Peyer's patch (tissue), 4 donors: ENCODE results near the gene MAPK6.

Experiments used
- POLR2A ChIP-seq, 2 donors: fragments of 450-650 bp; IDR thresholded peaks; one replicate each; pipeline ENCODE4 v1.5.1; 2017; ENCODE audit warnings: antibody characterized with exemption in 2 of 2, mild to moderate bottlenecking in 2 of 2, moderate library complexity in 2 of 2
- TF ChIP-seq, protein P1 (sequence below), 6 experiments: fragments of 450-650 bp in 4 of 6; fragments of 200-600 bp in 2 of 6; sonication (generic) in 1 of 6; IDR thresholded peaks; one replicate each; pipeline ENCODE4 v1.5.1; 2017 to 2019; ENCODE audit warnings: antibody characterized with exemption in 6 of 6, mild to moderate bottlenecking in 3 of 6, moderate library complexity in 1 of 6

DNA sequence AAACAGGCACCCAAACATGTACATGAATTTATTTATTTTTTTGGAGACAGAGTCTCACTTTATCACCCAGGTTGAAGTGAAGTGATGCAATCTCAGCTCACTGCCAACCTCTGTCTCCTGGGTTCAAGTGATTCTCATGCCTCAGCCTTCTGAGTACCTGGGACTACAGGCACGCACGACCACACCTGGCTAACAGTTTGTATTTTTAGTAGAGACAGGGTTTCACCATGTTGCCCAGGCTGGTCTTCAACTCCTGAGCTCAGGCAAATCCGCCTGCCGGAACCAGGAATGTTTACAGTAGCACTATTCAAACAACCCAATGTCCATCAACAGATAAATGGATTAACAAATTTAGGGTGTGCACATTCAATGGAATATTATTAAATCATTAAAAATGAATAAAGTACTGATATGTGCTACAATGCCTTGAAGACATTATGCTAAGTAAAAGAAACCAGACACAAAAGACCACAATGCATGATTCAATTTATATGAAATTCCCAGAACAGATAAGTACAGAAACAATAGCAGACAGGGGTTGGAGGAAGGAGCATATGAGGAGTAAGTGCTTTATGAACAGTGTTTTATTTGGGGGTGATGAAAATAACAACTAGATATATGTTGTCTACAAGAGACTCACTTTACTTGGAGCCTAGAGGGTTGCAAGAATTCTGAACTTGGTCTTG lies 48.7 kb upstream of the MAPK6 start:
- TF ChIP-seq, protein P1, sequence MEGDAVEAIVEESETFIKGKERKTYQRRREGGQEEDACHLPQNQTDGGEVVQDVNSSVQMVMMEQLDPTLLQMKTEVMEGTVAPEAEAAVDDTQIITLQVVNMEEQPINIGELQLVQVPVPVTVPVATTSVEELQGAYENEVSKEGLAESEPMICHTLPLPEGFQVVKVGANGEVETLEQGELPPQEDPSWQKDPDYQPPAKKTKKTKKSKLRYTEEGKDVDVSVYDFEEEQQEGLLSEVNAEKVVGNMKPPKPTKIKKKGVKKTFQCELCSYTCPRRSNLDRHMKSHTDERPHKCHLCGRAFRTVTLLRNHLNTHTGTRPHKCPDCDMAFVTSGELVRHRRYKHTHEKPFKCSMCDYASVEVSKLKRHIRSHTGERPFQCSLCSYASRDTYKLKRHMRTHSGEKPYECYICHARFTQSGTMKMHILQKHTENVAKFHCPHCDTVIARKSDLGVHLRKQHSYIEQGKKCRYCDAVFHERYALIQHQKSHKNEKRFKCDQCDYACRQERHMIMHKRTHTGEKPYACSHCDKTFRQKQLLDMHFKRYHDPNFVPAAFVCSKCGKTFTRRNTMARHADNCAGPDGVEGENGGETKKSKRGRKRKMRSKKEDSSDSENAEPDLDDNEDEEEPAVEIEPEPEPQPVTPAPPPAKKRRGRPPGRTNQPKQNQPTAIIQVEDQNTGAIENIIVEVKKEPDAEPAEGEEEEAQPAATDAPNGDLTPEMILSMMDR (IDR thresholded peaks at IDR 0.05): no peak
- no peak for TF ChIP-seq POLR2A (IDR thresholded peaks at IDR 0.05)
